ENCODE data around the gene PLXND1.

DNA sequence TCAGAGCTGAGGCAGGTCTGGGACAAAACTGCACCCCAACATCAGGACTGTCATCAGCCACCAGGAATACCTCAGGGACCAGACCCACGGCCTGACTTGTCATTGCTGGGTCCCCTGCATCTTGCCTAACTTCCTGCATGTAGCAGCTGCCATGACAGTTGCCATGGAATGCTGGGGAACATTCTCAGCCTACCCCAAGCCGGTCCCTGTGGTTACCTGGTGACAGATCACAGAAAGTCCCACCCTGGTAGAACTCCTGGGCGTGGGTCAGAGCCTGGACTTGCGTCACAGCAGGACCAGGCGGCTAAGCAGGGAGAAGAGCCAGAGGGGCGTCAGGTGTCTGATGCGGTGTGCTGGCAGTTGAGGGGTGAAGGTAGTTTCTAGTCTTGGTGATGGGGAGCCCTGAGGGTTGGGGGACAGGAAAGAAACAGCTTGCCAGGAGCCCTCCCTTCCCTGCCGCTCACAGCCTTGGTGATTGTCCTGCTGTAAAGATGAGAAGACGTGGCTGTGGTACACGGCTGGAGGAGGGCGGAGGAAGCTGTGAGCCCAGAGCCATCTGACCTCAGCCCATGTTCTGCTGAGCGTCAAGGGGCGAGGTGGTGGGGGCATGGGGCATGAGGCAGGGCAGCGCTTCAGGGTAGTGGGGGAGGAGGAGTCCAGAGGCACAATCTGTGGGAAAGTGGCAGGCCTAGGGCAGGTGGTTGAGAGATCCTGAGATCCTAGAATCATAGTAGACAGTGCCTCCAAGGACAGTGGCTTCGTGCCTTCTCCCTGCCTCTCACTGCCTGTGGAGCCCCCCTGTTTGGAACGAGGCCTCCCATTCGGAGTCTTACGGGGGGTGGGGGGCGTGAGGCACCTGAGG, 58.1 kb downstream of the PLXND1 start:
- TF ChIP-seq, protein P1, sequence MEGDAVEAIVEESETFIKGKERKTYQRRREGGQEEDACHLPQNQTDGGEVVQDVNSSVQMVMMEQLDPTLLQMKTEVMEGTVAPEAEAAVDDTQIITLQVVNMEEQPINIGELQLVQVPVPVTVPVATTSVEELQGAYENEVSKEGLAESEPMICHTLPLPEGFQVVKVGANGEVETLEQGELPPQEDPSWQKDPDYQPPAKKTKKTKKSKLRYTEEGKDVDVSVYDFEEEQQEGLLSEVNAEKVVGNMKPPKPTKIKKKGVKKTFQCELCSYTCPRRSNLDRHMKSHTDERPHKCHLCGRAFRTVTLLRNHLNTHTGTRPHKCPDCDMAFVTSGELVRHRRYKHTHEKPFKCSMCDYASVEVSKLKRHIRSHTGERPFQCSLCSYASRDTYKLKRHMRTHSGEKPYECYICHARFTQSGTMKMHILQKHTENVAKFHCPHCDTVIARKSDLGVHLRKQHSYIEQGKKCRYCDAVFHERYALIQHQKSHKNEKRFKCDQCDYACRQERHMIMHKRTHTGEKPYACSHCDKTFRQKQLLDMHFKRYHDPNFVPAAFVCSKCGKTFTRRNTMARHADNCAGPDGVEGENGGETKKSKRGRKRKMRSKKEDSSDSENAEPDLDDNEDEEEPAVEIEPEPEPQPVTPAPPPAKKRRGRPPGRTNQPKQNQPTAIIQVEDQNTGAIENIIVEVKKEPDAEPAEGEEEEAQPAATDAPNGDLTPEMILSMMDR (IDR thresholded peaks at IDR 0.05), result no peak
- TF ChIP-seq POLR2A (IDR thresholded peaks at IDR 0.05), result no peak
